HCT116 (cell line): Measurements from ENCODE around the gene SLC2A5. TPM values are rescaled to one million over a fixed set of nuclear protein-coding genes. Genes with fewer than 3 reads are reported as not detected.

Experiments used
- ATAC-seq: fragments of 200-7000 bp; cut with Tn5 transposase; 2 replicates; pipeline ENCODE4 v1.9.1; 2020; ENCODE audit warnings: mild to moderate bottlenecking, moderate library complexity
- BruUV-seq: library from RNA; stranded (reverse); fragments of 400-500 nt; replicated peaks from 2 replicates; lab custom pipeline; 2021; lab: Mats Ljungman, UMichigan
- CTCF ChIA-PET: fragments of 300-600 bp; sonication (Branson Sonifier 250); formaldehyde crosslinking; loops from one replicate; lab custom pipeline; 2021; ENCODE audit warnings: antibody characterized with exemption; lab: Charles Lee
- POLR2A ChIA-PET: fragments of 300-600, 350-600 bp; sonication (Branson Sonifier 250); formaldehyde crosslinking; loops from one replicate; lab custom pipeline; 2021; ENCODE audit warnings: antibody characterized with exemption; lab: Charles Lee
- RAD21 ChIA-PET, 2 experiments: fragments of 300-600 bp; sonication (Branson Sonifier 250); formaldehyde crosslinking; loops; one replicate each; lab custom pipeline; 2023; ENCODE audit warnings: low total read pairs in 2 of 2; ENCODE audit not compliant: uncharacterized antibody in 2 of 2, unreplicated experiment in 2 of 2, low non-redundant PET in 1 of 2; lab: Charles Lee
- DNase-seq: peaks from one replicate; pipeline ENCODE4 v3.0.0-alpha.2; 2010; ENCODE audit warnings: low read depth, low spot score
- H2AFZ ChIP-seq: fragments of 200-600 bp; shearing (Covaris generic), sonication (generic); 2 replicates; pipeline ENCODE4 v1.6.1; 2017; ENCODE audit warnings: low read depth, mixed run types, mixed read lengths, antibody characterized with exemption, low read length; ENCODE audit not compliant: poor library complexity, severe bottlenecking
- H3K27ac ChIP-seq: 2 replicates; pipeline ENCODE4 v1.5.1; 2012; ENCODE audit warnings: low read depth, low read length
- H3K27me3 ChIP-seq: fragments of 200-600 bp; sonication (generic); 2 replicates; pipeline ENCODE4 v1.6.1; 2016; ENCODE audit warnings: mixed run types, low read length, mixed read lengths; ENCODE audit not compliant: insufficient read depth
- H3K36me3 ChIP-seq, 2 experiments: fragments of 200-500 bp in 1 of 2; fragments of 200-600 bp in 1 of 2; sonication (Bioruptor generic) in 1 of 2; sonication (generic) in 1 of 2; 2 replicates each; pipeline versions ENCODE4 v1.5.1 to v1.6.1; 2014 to 2016; ENCODE audit warnings: low read length in 2 of 2, inconsistent platforms in 1 of 2, mixed read lengths in 1 of 2, mixed run types in 1 of 2; ENCODE audit not compliant: insufficient read depth in 2 of 2, control insufficient read depth in 1 of 2
- H3K4me1 ChIP-seq, 2 experiments: fragments of 200-600 bp in 1 of 2; sonication (generic) in 1 of 2; 2 replicates each; pipeline versions ENCODE4 v1.5.1 to v1.6.1; 2012 to 2017; ENCODE audit warnings: low read length in 2 of 2, inconsistent platforms in 1 of 2, mild to moderate bottlenecking in 1 of 2, mixed read lengths in 1 of 2, mixed run types in 1 of 2, moderate library complexity in 1 of 2; ENCODE audit not compliant: insufficient read depth in 2 of 2, control insufficient read depth in 1 of 2
- H3K4me2 ChIP-seq: fragments of 200-600 bp; sonication (generic); 2 replicates; pipeline ENCODE4 v1.6.1; 2017; ENCODE audit warnings: mixed run types, low read length, mixed read lengths
- H3K4me3 ChIP-seq, 2 experiments: fragments of 200-600 bp in 1 of 2; sonication (generic) in 1 of 2; replicated peaks in 1 of 2; 2 replicates each; pipeline ENCODE4 v1.5.1; 2011 to 2016; ENCODE audit warnings: low read length in 2 of 2, control low read depth in 1 of 2, low read depth in 1 of 2, mild to moderate bottlenecking in 1 of 2, mixed read lengths in 1 of 2, mixed run types in 1 of 2
- H3K79me2 ChIP-seq: fragments of 200-600 bp; sonication (generic); 2 replicates; pipeline ENCODE4 v1.6.1; 2017; ENCODE audit warnings: mild to moderate bottlenecking, mixed run types, low read length, moderate library complexity, mixed read lengths; ENCODE audit not compliant: insufficient read depth
- H3K9ac ChIP-seq: fragments of 200-600 bp; sonication (generic); 2 replicates; pipeline ENCODE4 v1.6.1; 2016; ENCODE audit warnings: low read length, mixed read lengths
- H3K9me2 ChIP-seq: fragments of 200-600 bp; sonication (generic), shearing (Covaris generic); 2 replicates; pipeline ENCODE4 v1.6.1; 2017; ENCODE audit warnings: mixed run types, mild to moderate bottlenecking, moderate library complexity; ENCODE audit not compliant: insufficient read depth
- H3K9me3 ChIP-seq, 2 experiments: fragments of 200-500 bp in 1 of 2; fragments of 200-600 bp in 1 of 2; sonication (Bioruptor generic) in 1 of 2; sonication (generic) in 1 of 2; 2 replicates each; pipeline ENCODE4 v1.6.1; 2014 to 2017; ENCODE audit warnings: low read length in 2 of 2, mixed read lengths in 2 of 2, inconsistent platforms in 1 of 2, low read depth in 1 of 2, mild to moderate bottlenecking in 1 of 2, mixed run types in 1 of 2, moderate library complexity in 1 of 2; ENCODE audit not compliant: control insufficient read depth in 1 of 2, insufficient read depth in 1 of 2
- H4K20me1 ChIP-seq: fragments of 200-600 bp; sonication (generic), shearing (Covaris generic); 2 replicates; pipeline ENCODE4 v1.6.1; 2017; ENCODE audit warnings: mixed run types, mild to moderate bottlenecking, moderate library complexity; ENCODE audit not compliant: insufficient read depth
- ELF1 ChIP-seq: IDR thresholded peaks from 2 replicates; pipeline ENCODE4 v1.6.1; 2012; ENCODE audit warnings: low read depth, borderline replicate concordance
- EZH2 ChIP-seq: fragments of 200-600 bp; sonication (generic); IDR thresholded peaks from 2 replicates; pipeline ENCODE4 v1.6.1; 2017; ENCODE audit warnings: antibody characterized with exemption, mixed run types
- JUND ChIP-seq: IDR thresholded peaks from 2 replicates; pipeline ENCODE4 v1.6.1; 2012
- POLR2A ChIP-seq: IDR thresholded peaks from 2 replicates; pipeline ENCODE4 v1.7.0; 2011; ENCODE audit warnings: borderline replicate concordance; ENCODE audit not compliant: insufficient read depth, insufficient read length; ENCODE audit errors: extremely low read depth
- POLR2AphosphoS5 ChIP-seq: IDR thresholded peaks from 2 replicates; pipeline ENCODE4 v1.6.1; 2011; ENCODE audit warnings: mild to moderate bottlenecking, low read depth, low read length, moderate library complexity
- RAD21 ChIP-seq: IDR thresholded peaks from 2 replicates; pipeline ENCODE4 v1.6.1; 2012; ENCODE audit warnings: low read depth, mild to moderate bottlenecking
- SP1 ChIP-seq: IDR thresholded peaks from 2 replicates; pipeline ENCODE4 v1.6.1; 2012; ENCODE audit warnings: low read depth
- ZFX ChIP-seq: fragments of 450-650 bp; IDR thresholded peaks from 2 replicates; pipeline ENCODE4 v1.6.1; 2017
- intact Hi-C: fragments of 100-400 bp; cut with micrococcal nuclease; formaldehyde crosslinking; loops from 2 replicates; pipeline ENCODE4 v1.10.0; 2022
- total RNA-seq: library from RNA; stranded (reverse); gene quantifications from one replicate; pipeline ENCODE4 v1.2.1, GENCODE V29; 2021; ENCODE audit not compliant: unreplicated experiment
- TF ChIP-seq, protein P1 (sequence below): IDR thresholded peaks from 2 replicates; pipeline ENCODE4 v1.6.1; 2012
- TF ChIP-seq, protein P2 (sequence below), 3 experiments: fragments of 200-600 bp in 1 of 3; sonication (generic) in 1 of 3; IDR thresholded peaks in 2 of 3; conservative IDR thresholded peaks in 1 of 3; 2 replicates each; pipeline ENCODE4 v1.5.1; 2012 to 2017; ENCODE audit warnings: low read depth in 2 of 3, low read length in 2 of 3, antibody characterized with exemption in 1 of 3, borderline replicate concordance in 1 of 3, control low read depth in 1 of 3, mild to moderate bottlenecking in 1 of 3, mixed read lengths in 1 of 3, mixed run types in 1 of 3, moderate library complexity in 1 of 3; ENCODE audit not compliant: insufficient read depth in 1 of 3
- TF ChIP-seq, protein P3 (sequence below): IDR thresholded peaks from 2 replicates; pipeline ENCODE4 v1.6.1; 2011; ENCODE audit warnings: mild to moderate bottlenecking, low read length, moderate library complexity; ENCODE audit not compliant: insufficient replicate concordance; ENCODE audit errors: extremely low read depth
- TF ChIP-seq, protein P4 (sequence below): IDR thresholded peaks from 2 replicates; pipeline ENCODE4 v1.6.1; 2012; ENCODE audit warnings: low read depth
- TF ChIP-seq, protein P5 (sequence below): IDR thresholded peaks from 2 replicates; pipeline ENCODE4 v1.6.1; 2012

The SLC2A5 gene
- total RNA-seq, 1 experiment from 2014 or later, result not detected

DNA sequence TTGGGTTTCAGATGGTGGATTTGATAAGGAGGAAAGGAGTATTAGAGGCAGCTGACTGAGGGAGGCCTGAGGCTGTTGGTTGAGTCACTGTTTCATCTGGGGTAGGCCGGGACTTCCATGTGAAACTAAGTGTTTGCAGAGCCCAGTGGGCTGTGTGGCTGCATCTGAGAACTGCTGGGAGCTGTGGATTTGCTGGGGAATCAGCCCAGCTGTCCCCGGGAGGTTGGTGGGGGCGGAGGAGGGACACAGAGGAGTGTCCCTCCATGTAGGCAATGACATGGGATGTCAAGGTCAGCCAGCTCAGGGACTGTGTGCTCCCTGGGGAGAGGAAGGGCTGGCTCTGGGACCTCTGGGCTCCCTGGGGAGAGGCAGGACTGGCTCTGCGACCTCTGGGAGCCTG, 79.6 kb downstream of the SLC2A5 start:
- Histone ChIP-seq H3K9me3 (no peaks in the 10 kb centered on the region), H3K4me3 (no peak overlapping the region), H3K4me1 (peaks cover 11 to 23% of the 10 kb centered on the region in 2 experiments), H3K36me3 (no peaks in the 10 kb centered on the region), H3K27ac (no peak overlapping the region), H4K20me1 (no peaks in the 10 kb centered on the region), H3K9ac (no peak overlapping the region), H3K4me2 (no peak overlapping the region), H3K27me3 (no peaks in the 10 kb centered on the region), H3K79me2 (no peaks in the 10 kb centered on the region), H2AFZ (no peak overlapping the region), H3K9me2 (no peaks in the 10 kb centered on the region)
- DNase-seq, result no peak
- RAD21 ChIA-PET, result interaction anchor here in 1 of 2 experiments (0.9 to 1.4 kb wide), 2 partner anchors 15 to 72 kb away, joined by 3 to 4 read pairs; no protein-coding TSS in a partner anchor
- no peak for ATAC-seq
- BruUV-seq, result no TSS peak
- TF ChIP-seq, protein P1, sequence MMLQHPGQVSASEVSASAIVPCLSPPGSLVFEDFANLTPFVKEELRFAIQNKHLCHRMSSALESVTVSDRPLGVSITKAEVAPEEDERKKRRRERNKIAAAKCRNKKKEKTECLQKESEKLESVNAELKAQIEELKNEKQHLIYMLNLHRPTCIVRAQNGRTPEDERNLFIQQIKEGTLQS, result no peak
- TF ChIP-seq RAD21 (no peak), ZFX (no peak), JUND (no peak), EZH2 (no peak), SP1 (no peak), POLR2AphosphoS5 (no peak), ELF1 (no peak), POLR2A (no peak)
- TF ChIP-seq, protein P2, sequence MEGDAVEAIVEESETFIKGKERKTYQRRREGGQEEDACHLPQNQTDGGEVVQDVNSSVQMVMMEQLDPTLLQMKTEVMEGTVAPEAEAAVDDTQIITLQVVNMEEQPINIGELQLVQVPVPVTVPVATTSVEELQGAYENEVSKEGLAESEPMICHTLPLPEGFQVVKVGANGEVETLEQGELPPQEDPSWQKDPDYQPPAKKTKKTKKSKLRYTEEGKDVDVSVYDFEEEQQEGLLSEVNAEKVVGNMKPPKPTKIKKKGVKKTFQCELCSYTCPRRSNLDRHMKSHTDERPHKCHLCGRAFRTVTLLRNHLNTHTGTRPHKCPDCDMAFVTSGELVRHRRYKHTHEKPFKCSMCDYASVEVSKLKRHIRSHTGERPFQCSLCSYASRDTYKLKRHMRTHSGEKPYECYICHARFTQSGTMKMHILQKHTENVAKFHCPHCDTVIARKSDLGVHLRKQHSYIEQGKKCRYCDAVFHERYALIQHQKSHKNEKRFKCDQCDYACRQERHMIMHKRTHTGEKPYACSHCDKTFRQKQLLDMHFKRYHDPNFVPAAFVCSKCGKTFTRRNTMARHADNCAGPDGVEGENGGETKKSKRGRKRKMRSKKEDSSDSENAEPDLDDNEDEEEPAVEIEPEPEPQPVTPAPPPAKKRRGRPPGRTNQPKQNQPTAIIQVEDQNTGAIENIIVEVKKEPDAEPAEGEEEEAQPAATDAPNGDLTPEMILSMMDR (IDR thresholded peaks at IDR 0.05 in 2 of 3, conservative IDR thresholded peaks at IDR 0.05 in 1 of 3; ENCODE audit: borderline replicate concordance in 1 of 3, insufficient read depth in 1 of 3, low read depth in 2 of 3, low read length in 2 of 3), result no peak
- TF ChIP-seq, protein P3, sequence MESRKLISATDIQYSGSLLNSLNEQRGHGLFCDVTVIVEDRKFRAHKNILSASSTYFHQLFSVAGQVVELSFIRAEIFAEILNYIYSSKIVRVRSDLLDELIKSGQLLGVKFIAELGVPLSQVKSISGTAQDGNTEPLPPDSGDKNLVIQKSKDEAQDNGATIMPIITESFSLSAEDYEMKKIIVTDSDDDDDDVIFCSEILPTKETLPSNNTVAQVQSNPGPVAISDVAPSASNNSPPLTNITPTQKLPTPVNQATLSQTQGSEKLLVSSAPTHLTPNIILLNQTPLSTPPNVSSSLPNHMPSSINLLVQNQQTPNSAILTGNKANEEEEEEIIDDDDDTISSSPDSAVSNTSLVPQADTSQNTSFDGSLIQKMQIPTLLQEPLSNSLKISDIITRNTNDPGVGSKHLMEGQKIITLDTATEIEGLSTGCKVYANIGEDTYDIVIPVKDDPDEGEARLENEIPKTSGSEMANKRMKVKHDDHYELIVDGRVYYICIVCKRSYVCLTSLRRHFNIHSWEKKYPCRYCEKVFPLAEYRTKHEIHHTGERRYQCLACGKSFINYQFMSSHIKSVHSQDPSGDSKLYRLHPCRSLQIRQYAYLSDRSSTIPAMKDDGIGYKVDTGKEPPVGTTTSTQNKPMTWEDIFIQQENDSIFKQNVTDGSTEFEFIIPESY, result no peak
- TF ChIP-seq, protein P4, sequence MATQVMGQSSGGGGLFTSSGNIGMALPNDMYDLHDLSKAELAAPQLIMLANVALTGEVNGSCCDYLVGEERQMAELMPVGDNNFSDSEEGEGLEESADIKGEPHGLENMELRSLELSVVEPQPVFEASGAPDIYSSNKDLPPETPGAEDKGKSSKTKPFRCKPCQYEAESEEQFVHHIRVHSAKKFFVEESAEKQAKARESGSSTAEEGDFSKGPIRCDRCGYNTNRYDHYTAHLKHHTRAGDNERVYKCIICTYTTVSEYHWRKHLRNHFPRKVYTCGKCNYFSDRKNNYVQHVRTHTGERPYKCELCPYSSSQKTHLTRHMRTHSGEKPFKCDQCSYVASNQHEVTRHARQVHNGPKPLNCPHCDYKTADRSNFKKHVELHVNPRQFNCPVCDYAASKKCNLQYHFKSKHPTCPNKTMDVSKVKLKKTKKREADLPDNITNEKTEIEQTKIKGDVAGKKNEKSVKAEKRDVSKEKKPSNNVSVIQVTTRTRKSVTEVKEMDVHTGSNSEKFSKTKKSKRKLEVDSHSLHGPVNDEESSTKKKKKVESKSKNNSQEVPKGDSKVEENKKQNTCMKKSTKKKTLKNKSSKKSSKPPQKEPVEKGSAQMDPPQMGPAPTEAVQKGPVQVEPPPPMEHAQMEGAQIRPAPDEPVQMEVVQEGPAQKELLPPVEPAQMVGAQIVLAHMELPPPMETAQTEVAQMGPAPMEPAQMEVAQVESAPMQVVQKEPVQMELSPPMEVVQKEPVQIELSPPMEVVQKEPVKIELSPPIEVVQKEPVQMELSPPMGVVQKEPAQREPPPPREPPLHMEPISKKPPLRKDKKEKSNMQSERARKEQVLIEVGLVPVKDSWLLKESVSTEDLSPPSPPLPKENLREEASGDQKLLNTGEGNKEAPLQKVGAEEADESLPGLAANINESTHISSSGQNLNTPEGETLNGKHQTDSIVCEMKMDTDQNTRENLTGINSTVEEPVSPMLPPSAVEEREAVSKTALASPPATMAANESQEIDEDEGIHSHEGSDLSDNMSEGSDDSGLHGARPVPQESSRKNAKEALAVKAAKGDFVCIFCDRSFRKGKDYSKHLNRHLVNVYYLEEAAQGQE, result no peak
- TF ChIP-seq, protein P5, sequence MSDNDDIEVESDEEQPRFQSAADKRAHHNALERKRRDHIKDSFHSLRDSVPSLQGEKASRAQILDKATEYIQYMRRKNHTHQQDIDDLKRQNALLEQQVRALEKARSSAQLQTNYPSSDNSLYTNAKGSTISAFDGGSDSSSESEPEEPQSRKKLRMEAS, result no peak
- CTCF ChIA-PET, result interaction anchor here (1.9 to 3.3 kb wide), 2 partner anchors 15 to 72 kb away, joined by 14 to 15 read pairs; no protein-coding TSS in a partner anchor
- intact Hi-C loops, result loop anchor here (5.0 kb wide), 1 partner anchor 118 kb away; no protein-coding TSS in a partner anchor
- POLR2A ChIA-PET, result interaction anchor here (1.0 kb wide), 1 partner anchor 15 kb away, joined by 3 read pairs; no protein-coding TSS in a partner anchor
